ENCODE results near the gene DMTF1.

DNA sequence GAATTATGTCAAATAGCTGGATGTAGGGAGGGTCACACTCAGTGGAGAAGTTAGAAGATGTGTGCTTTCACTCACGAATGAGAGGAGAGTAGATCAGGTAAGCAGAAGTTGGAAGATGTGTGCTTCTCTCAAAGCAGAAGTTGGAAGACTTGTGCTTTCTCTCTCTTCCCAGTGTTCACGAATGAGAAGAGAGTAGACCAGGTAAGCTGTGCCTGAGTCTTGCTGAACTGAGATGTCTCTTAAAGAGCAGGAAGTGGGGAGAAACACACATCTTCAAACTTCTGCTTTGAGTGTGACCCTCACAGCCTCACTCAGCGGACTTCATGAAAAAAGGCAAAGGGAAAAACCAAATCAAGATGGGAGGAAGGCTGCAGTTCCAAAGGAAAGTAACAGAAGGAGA is 74.2 kb downstream of the DMTF1 start:
- TF ChIP-seq, protein P1, sequence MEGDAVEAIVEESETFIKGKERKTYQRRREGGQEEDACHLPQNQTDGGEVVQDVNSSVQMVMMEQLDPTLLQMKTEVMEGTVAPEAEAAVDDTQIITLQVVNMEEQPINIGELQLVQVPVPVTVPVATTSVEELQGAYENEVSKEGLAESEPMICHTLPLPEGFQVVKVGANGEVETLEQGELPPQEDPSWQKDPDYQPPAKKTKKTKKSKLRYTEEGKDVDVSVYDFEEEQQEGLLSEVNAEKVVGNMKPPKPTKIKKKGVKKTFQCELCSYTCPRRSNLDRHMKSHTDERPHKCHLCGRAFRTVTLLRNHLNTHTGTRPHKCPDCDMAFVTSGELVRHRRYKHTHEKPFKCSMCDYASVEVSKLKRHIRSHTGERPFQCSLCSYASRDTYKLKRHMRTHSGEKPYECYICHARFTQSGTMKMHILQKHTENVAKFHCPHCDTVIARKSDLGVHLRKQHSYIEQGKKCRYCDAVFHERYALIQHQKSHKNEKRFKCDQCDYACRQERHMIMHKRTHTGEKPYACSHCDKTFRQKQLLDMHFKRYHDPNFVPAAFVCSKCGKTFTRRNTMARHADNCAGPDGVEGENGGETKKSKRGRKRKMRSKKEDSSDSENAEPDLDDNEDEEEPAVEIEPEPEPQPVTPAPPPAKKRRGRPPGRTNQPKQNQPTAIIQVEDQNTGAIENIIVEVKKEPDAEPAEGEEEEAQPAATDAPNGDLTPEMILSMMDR (IDR thresholded peaks at IDR 0.05; ENCODE audit: poor library complexity), result no peak
- no peak for TF ChIP-seq EZH2 (IDR thresholded peaks at IDR 0.05; ENCODE audit: borderline replicate concordance)

All from hepatocyte (in vitro differentiated cells).